GM23338 (cell line): ENCODE results near the gene TRIM67. TPM values are rescaled to one million over a fixed set of nuclear protein-coding genes. Genes with fewer than 3 reads are reported as not detected.

ENCODE experiments used
- ATAC-seq: fragments of 200-7000 bp; cut with Tn5 transposase; 3 replicates; pipeline ENCODE4 v1.9.1; 2020
- DNase-seq: peaks from one replicate; pipeline ENCODE4 v3.0.0-alpha.2; 2015; ENCODE audit warnings: low spot score
- H2AFZ ChIP-seq: fragments of 200-600 bp; sonication (generic); 2 replicates; pipeline ENCODE4 v1.8.0; 2016; ENCODE audit warnings: antibody characterized with exemption, mild to moderate bottlenecking, moderate library complexity
- H3F3A ChIP-seq: fragments of 200-600 bp; sonication (generic); replicated peaks from 2 replicates; pipeline ENCODE4 v1.8.0; 2017; ENCODE audit warnings: antibody characterized with exemption, mixed run types, low read depth
- H3K27ac ChIP-seq: fragments of 200-600 bp; sonication (generic); 2 replicates; pipeline ENCODE4 v1.6.1; 2016; ENCODE audit warnings: low read depth
- H3K27me3 ChIP-seq: fragments of 200-600 bp; sonication (generic); 2 replicates; pipeline ENCODE4 v1.8.0; 2016; ENCODE audit warnings: mild to moderate bottlenecking, mixed run types, moderate library complexity; ENCODE audit not compliant: insufficient read depth
- H3K36me3 ChIP-seq: fragments of 200-600 bp; sonication (generic); 2 replicates; pipeline ENCODE4 v1.8.0; 2016; ENCODE audit warnings: mild to moderate bottlenecking; ENCODE audit not compliant: insufficient read depth
- H3K4me1 ChIP-seq: fragments of 200-600 bp; sonication (generic); 2 replicates; pipeline ENCODE4 v1.8.0; 2016; ENCODE audit warnings: mild to moderate bottlenecking, moderate library complexity; ENCODE audit not compliant: insufficient read depth
- H3K4me2 ChIP-seq: fragments of 200-600 bp; sonication (generic); 2 replicates; pipeline ENCODE4 v1.7.1; 2017; ENCODE audit warnings: mixed run types
- H3K4me3 ChIP-seq: fragments of 200-600 bp; sonication (generic); 2 replicates; pipeline ENCODE4 v1.6.1; 2016; ENCODE audit warnings: mixed run types
- H3K79me2 ChIP-seq: fragments of 200-600 bp; sonication (generic); replicated peaks from 2 replicates; pipeline ENCODE4 v1.8.0; 2017; ENCODE audit warnings: mild to moderate bottlenecking; ENCODE audit not compliant: insufficient read depth
- H3K9me2 ChIP-seq: fragments of 200-600 bp; sonication (generic); 2 replicates; pipeline ENCODE4 v1.8.0; 2017; ENCODE audit not compliant: insufficient read depth
- H4K20me1 ChIP-seq: fragments of 200-600 bp; sonication (generic); replicated peaks from 2 replicates; pipeline ENCODE4 v1.8.0; 2017; ENCODE audit warnings: mild to moderate bottlenecking; ENCODE audit not compliant: insufficient read depth
- H3K27ac Mint-ChIP-seq: 2 replicates; pipeline ENCODE4 v1.8.0; 2020; ENCODE audit warnings: inconsistent platforms, mild to moderate bottlenecking, moderate library complexity, mixed read lengths
- H3K27me3 Mint-ChIP-seq: 3 replicates; pipeline ENCODE4 v1.8.0; 2022; ENCODE audit warnings: low read depth, mild to moderate bottlenecking, moderate library complexity, mixed read lengths, inconsistent platforms; ENCODE audit not compliant: insufficient read depth, poor library complexity
- H3K36me3 Mint-ChIP-seq: 3 replicates; pipeline ENCODE4 v1.8.0; 2021; ENCODE audit warnings: low read depth, mild to moderate bottlenecking, inconsistent platforms, moderate library complexity, mixed read lengths
- H3K4me1 Mint-ChIP-seq: 3 replicates; pipeline ENCODE4 v1.8.0; 2020; ENCODE audit warnings: mild to moderate bottlenecking, inconsistent platforms, mixed read lengths
- H3K4me3 Mint-ChIP-seq: 3 replicates; pipeline ENCODE4 v1.8.0; 2021; ENCODE audit warnings: moderate library complexity, mild to moderate bottlenecking, inconsistent platforms, mixed read lengths
- H3K9me3 Mint-ChIP-seq: 3 replicates; pipeline ENCODE4 v1.8.0; 2020; ENCODE audit warnings: moderate library complexity, mild to moderate bottlenecking, inconsistent platforms, mixed read lengths
- CREB1 ChIP-seq: fragments of 250-450 bp; sonication (Bioruptor Pico); IDR thresholded peaks from 2 replicates; pipeline ENCODE4 v1.5.0; 2020; ENCODE audit warnings: low read depth, mild to moderate bottlenecking, moderate library complexity
- CTCF ChIP-seq, 2 experiments: fragments of 200-600 bp in 1 of 2; sonication (generic) in 1 of 2; conservative IDR thresholded peaks; 2 replicates each; pipeline versions ENCODE4 v1.5.1 to v1.6.1; 2016 to 2017; ENCODE audit warnings: antibody characterized with exemption in 2 of 2, low read depth in 2 of 2, mild to moderate bottlenecking in 2 of 2, moderate library complexity in 1 of 2
- ETS1 ChIP-seq: IDR thresholded peaks from 2 replicates; pipeline ENCODE4 v1.6.1; 2016; ENCODE audit warnings: antibody characterized with exemption
- EZH2 ChIP-seq: fragments of 200-600 bp; sonication (generic); IDR thresholded peaks from one replicate; pipeline ENCODE4 v1.8.0; 2017; ENCODE audit warnings: antibody characterized with exemption, mild to moderate bottlenecking, low read depth; ENCODE audit not compliant: unreplicated experiment
- EZH2phosphoT487 ChIP-seq: fragments of 200-600 bp; sonication (generic); IDR thresholded peaks from one replicate; pipeline ENCODE4 v1.8.1; 2018; ENCODE audit warnings: antibody characterized with exemption; ENCODE audit not compliant: unreplicated experiment
- JUNB ChIP-seq: IDR thresholded peaks from one replicate; pipeline ENCODE4 v1.6.1; 2016; ENCODE audit warnings: antibody characterized with exemption; ENCODE audit not compliant: unreplicated experiment
- NANOG ChIP-seq: IDR thresholded peaks from 2 replicates; pipeline ENCODE4 v1.6.1; 2016; ENCODE audit warnings: antibody characterized with exemption, borderline replicate concordance
- POLR2AphosphoS5 ChIP-seq: IDR thresholded peaks from 2 replicates; pipeline ENCODE4 v1.6.1; 2016; ENCODE audit warnings: antibody characterized with exemption, low read depth
- REST ChIP-seq: IDR thresholded peaks from one replicate; pipeline ENCODE4 v1.6.1; 2018; ENCODE audit warnings: antibody characterized with exemption; ENCODE audit not compliant: unreplicated experiment
- STAT1 ChIP-seq: IDR thresholded peaks from one replicate; pipeline ENCODE4 v1.6.1; 2016; ENCODE audit warnings: antibody characterized with exemption; ENCODE audit not compliant: unreplicated experiment
- ZNF114 ChIP-seq: fragments of 250-450 bp; sonication (Bioruptor Pico); IDR thresholded peaks from 2 replicates; pipeline ENCODE4 v1.5.0; 2020; ENCODE audit warnings: mild to moderate bottlenecking, moderate library complexity
- ZNF331 ChIP-seq: fragments of 250-450 bp; sonication (Bioruptor Pico); IDR thresholded peaks from 2 replicates; pipeline ENCODE4 v1.5.0; 2020; ENCODE audit warnings: low read depth, mild to moderate bottlenecking, moderate library complexity
- ZNF462 ChIP-seq: fragments of 250-450 bp; sonication (Bioruptor Pico); IDR thresholded peaks from 2 replicates; pipeline ENCODE4 v1.5.0; 2020; ENCODE audit warnings: mild to moderate bottlenecking, moderate library complexity
- polyA plus RNA-seq: library from polyadenylated mRNA; unstranded; fragments of >200 nt; fragmentation: Nextera tagmentation; extraction: Ambion mirVana; gene quantifications from 2 replicates; pipeline ENCODE4 v1.2.1, GENCODE V29; 2016
- total RNA-seq: library from RNA; depleted of rRNA; stranded (reverse); fragments of >200 nt; shearing (Covaris generic); gene quantifications from 2 replicates; pipeline ENCODE4 v1.2.3, GENCODE V29; 2014

The TRIM67 gene
- total and polyA plus RNA-seq, 2 experiments from 2014 or later: 0.03 TPM; not detected in 1

- Histone ChIP-seq H3K9me2 (no peaks in the 10 kb centered on the region), H3K27me3 (no peaks in the 10 kb centered on the region), H3K27ac (no peak overlapping the region), H3K4me1 (peaks cover 3% of the 10 kb centered on the region; the same call in 1 of the 2 replicates), H3K4me3 (no peak overlapping the region), H3F3A (no peaks in the 10 kb centered on the region), H2AFZ (no peak overlapping the region), H3K79me2 (no peaks in the 10 kb centered on the region), H4K20me1 (peaks cover 4% of the 10 kb centered on the region; the same call in 1 of the 2 replicates), H3K36me3 (no peaks in the 10 kb centered on the region), H3K4me2 (no peak overlapping the region)
- TF ChIP-seq EZH2 (no peak), ZNF114 (CRISPR knock-in tag) (no peak), ZNF462 (no peak), ZNF331 (no peak), NANOG (no peak), POLR2AphosphoS5 (no peak), STAT1 (no peak), CTCF (conservative IDR thresholded peaks at IDR 0.05; ENCODE audit: low read depth in 2 of 2) (no peak), EZH2phosphoT487 (no peak), JUNB (no peak), CREB1 (CRISPR knock-in tag) (no peak), ETS1 (no peak), REST (no peak)
- Mint-ChIP-seq H3K27ac (no peak overlapping the region), H3K9me3 (no peaks in the 10 kb centered on the region), H3K4me1 (peaks cover 4% of the 10 kb centered on the region; the same call in 2 of the 3 replicates), H3K27me3 (no peaks in the 10 kb centered on the region), H3K4me3 (no peak overlapping the region), H3K36me3 (peaks cover 10% of the 10 kb centered on the region; the same call in 2 of the 3 replicates)
- ATAC-seq (no peak), DNase-seq (no peak)
These were observed 73.8 kb downstream of the TRIM67 start for GRCh38 chr1:231235526-231236207.
